Measurements from ENCODE around the gene GFOD1.

DNA sequence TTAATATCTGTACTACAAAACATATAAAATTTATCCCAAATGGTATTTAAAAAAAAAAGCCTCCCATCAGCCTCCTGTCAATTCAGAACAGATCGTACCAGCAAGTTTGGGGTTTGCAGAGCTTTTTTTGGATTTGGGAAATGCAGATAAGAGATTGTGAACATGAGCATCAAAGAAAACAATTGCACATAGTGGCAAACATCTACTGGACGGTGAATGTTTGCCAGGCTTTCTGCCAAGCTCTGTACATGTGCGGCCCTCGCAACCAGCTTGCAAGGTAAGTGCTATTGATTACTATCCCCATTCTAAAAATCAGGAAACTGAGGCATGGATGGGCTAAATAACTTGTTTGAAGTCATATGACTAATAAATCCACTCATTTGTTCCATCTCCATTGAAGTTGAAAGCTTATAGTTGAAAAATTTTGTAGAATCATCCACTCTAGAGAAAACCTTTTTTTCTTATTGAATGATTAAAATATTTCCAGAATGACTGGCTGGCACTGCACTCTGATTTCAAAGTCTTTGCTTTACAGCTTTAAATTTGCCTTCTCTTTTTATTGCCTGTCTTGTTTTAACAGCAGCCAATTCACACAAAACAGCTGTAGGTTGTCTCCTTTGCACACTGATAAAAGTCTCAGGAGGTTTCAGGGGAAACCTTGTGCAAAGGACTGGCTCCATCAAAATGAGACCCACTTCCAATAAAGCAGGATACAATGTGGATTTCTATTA lies 49.6 kb upstream of the GFOD1 start:
- no peak for TF ChIP-seq POLR2A (IDR thresholded peaks at IDR 0.05)
- TF ChIP-seq, protein P1, sequence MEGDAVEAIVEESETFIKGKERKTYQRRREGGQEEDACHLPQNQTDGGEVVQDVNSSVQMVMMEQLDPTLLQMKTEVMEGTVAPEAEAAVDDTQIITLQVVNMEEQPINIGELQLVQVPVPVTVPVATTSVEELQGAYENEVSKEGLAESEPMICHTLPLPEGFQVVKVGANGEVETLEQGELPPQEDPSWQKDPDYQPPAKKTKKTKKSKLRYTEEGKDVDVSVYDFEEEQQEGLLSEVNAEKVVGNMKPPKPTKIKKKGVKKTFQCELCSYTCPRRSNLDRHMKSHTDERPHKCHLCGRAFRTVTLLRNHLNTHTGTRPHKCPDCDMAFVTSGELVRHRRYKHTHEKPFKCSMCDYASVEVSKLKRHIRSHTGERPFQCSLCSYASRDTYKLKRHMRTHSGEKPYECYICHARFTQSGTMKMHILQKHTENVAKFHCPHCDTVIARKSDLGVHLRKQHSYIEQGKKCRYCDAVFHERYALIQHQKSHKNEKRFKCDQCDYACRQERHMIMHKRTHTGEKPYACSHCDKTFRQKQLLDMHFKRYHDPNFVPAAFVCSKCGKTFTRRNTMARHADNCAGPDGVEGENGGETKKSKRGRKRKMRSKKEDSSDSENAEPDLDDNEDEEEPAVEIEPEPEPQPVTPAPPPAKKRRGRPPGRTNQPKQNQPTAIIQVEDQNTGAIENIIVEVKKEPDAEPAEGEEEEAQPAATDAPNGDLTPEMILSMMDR (IDR thresholded peaks at IDR 0.05), result no peak
- TF ChIP-seq EP300 (IDR thresholded peaks at IDR 0.05), result no peak
